Immature natural killer cell (primary cell): ENCODE measurements around the gene G2E3. TPM values are rescaled to one million over a fixed set of nuclear protein-coding genes. Genes with fewer than 3 reads are reported as not detected.
A peak's percentile ranks its signal among the peaks of the same experiment; 100 is the strongest.
"Not testable (repeated sequence)": the region's sequence is repeated elsewhere in the genome, so short reads cannot be mapped to it uniquely, and the experiment has no call there.

Experiments used
- DNase-seq, 3 donors: peaks; one replicate each; pipeline ENCODE4 v3.0.0; 2022; ENCODE audit warnings: mixed read lengths in 1 of 3
- H3K27ac Mint-ChIP-seq, 6 donors: one replicate each; pipeline ENCODE4 v1.8.0; 2020; ENCODE audit warnings: mixed read lengths in 6 of 6, mild to moderate bottlenecking in 5 of 6, inconsistent platforms in 4 of 6, moderate library complexity in 3 of 6
- H3K27me3 Mint-ChIP-seq, 3 donors: one replicate each; pipeline ENCODE4 v1.8.0; 2020 to 2021; ENCODE audit warnings: low read depth in 3 of 3, mild to moderate bottlenecking in 3 of 3, mixed read lengths in 3 of 3, moderate library complexity in 3 of 3, inconsistent platforms in 1 of 3
- H3K36me3 Mint-ChIP-seq, 3 donors: one replicate each; pipeline ENCODE4 v1.8.0; 2020; ENCODE audit warnings: mixed read lengths in 3 of 3, inconsistent platforms in 2 of 3, mild to moderate bottlenecking in 2 of 3
- H3K4me1 Mint-ChIP-seq, 2 donors: one replicate each; pipeline ENCODE4 v1.8.0; 2020; ENCODE audit warnings: inconsistent platforms in 2 of 2, mild to moderate bottlenecking in 2 of 2, mixed read lengths in 2 of 2, moderate library complexity in 1 of 2
- H3K4me3 Mint-ChIP-seq, 5 donors: one replicate each; pipeline ENCODE4 v1.8.0; 2020; ENCODE audit warnings: mild to moderate bottlenecking in 5 of 5, mixed read lengths in 5 of 5, inconsistent platforms in 3 of 5, moderate library complexity in 3 of 5
- H3K9me3 Mint-ChIP-seq, 6 donors: one replicate each; pipeline ENCODE4 v1.8.0; 2020; ENCODE audit warnings: mild to moderate bottlenecking in 6 of 6, mixed read lengths in 6 of 6, inconsistent platforms in 4 of 6, moderate library complexity in 3 of 6
- polyA plus RNA-seq, 3 donors: library from polyadenylated mRNA; unstranded; fragments of 300-500 nt; fragmentation: Illumina TruSeq; gene quantifications; one replicate each; pipeline ENCODE4 v1.2.3, GENCODE V29; 2021

The G2E3 gene
- polyA plus RNA-seq, 3 donors from 2014 or later: 8.2 to 18.2 (median 12.8) TPM

DNA sequence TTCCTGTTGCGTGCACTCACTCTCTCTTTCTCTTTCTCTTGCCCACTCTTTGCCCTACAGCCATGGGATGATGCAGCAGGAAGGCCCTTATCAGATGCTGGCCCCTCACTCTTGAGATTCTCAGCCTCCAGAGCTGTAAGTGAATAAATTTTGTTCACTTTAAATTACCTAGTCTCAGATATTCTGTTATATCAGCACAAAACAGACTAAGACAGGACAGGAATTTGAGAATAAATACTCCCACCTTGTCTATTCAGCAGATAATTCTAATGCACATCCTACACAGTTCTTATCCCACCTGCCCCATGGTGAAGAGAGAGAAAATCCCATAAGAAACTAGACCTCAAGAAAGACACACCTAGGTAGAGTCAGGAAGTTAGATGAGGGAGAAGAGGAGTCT, 25.8 kb upstream of the G2E3 start:
- Mint-ChIP-seq H3K9me3 (no peaks in the 10 kb centered on the region), H3K4me1 (no peaks in the 10 kb centered on the region), H3K4me3 (no peak overlapping the region), H3K36me3 (no peaks in the 10 kb centered on the region), H3K27ac (no peak overlapping the region), H3K27me3 (peaks cover 0 to 8% (median 5%) of the 10 kb centered on the region in 3 donors)
- no peak for DNase-seq

GRCh38 chr14:30541318-30541717, 17.6 kb upstream of the G2E3 start:
- H3K27ac Mint-ChIP-seq: no peak overlapping the region
- no peak overlapping the region for H3K4me3 Mint-ChIP-seq
- H3K27me3 Mint-ChIP-seq: peaks cover 4 to 11% (median 5%) of the 10 kb centered on the region in 3 donors
- no peaks in the 10 kb centered on the region for H3K9me3 Mint-ChIP-seq
- no peak for DNase-seq
- H3K4me1 Mint-ChIP-seq: no peaks in the 10 kb centered on the region
- no peaks in the 10 kb centered on the region for H3K36me3 Mint-ChIP-seq

GRCh38 chr14:30546735-30547134, 12.2 kb upstream of the G2E3 start:
- H3K4me3 Mint-ChIP-seq, DNase-seq, H3K9me3 Mint-ChIP-seq, H3K36me3 Mint-ChIP-seq, H3K4me1 Mint-ChIP-seq, H3K27ac Mint-ChIP-seq: not testable (repeated sequence)
- peaks cover 3 to 22% (median 6%) of the 10 kb centered on the region in 3 donors for H3K27me3 Mint-ChIP-seq

GRCh38 chr14:30547388-30548048, 11.4 kb upstream of the G2E3 start:
- Mint-ChIP-seq H3K9me3 (no peaks in the 10 kb centered on the region), H3K27ac (no peak overlapping the region), H3K27me3 (peaks cover 0 to 22% (median 6%) of the 10 kb centered on the region in 3 donors), H3K36me3 (no peaks in the 10 kb centered on the region), H3K4me3 (no peak overlapping the region), H3K4me1 (no peaks in the 10 kb centered on the region)
- DNase-seq: no peak

DNA sequence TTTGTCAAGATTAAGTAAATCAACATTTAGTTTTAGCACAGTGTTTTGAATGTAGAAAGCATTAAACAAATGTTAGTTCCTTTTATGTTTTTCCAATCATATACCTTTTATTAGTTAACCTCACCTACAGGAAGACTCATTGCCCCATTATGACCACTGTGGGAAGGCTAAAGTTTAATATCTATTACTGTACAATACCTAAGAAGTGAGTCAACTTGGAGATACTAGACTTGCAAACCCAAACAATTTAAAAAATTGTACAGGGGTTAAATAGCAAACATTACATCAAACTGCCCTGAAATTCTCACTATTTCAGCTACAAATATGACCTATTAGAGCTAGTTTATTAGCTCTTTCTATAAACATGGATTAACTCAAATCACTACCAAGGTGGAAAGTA, 8.6 kb upstream of the G2E3 start:
- Mint-ChIP-seq H3K27ac (no peak overlapping the region), H3K9me3 (no peaks in the 10 kb centered on the region), H3K4me1 (no peaks in the 10 kb centered on the region), H3K4me3 (no peak overlapping the region), H3K36me3 (no peaks in the 10 kb centered on the region), H3K27me3 (peaks cover 0 to 17% (median 7%) of the 10 kb centered on the region in 3 donors)
- DNase-seq: no peak

- Mint-ChIP-seq H3K9me3 (no peaks in the 10 kb centered on the region), H3K36me3 (no peaks in the 10 kb centered on the region), H3K27me3 (peaks cover 0 to 17% (median 7%) of the 10 kb centered on the region in 3 donors), H3K4me3 (no peak overlapping the region), H3K4me1 (no peaks in the 10 kb centered on the region), H3K27ac (no peak overlapping the region)
- DNase-seq: no peak
Observed at GRCh38 chr14:30551460-30551859, 7.5 kb upstream of the G2E3 start.

- H3K27ac Mint-ChIP-seq: no peak overlapping the region
- no peaks in the 10 kb centered on the region for H3K36me3 Mint-ChIP-seq
- H3K27me3 Mint-ChIP-seq: peaks cover 0 to 14% (median 9%) of the 10 kb centered on the region in 3 donors
- no peak overlapping the region for H3K4me3 Mint-ChIP-seq
- H3K4me1 Mint-ChIP-seq: peaks cover 0 to 4% of the 10 kb centered on the region in 2 donors
- no peak for DNase-seq
- H3K9me3 Mint-ChIP-seq: no peaks in the 10 kb centered on the region
Observed at GRCh38 chr14:30553311-30553989, 5.5 kb upstream of the G2E3 start.

DNA sequence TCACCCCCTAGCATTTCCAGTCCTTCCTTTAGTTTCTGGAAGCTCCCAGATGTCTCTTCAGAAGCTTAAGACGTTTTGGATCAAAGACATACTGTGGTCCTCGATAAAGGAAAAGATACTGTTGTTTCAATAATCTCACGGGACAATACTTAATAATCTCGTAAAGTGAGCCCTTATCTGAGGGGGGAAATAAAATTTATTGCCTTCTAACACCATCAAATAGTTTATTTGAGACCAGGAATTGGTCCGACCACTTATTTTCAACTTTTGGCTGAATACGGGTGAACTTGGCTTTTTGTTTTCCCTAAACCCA, 640 bp upstream of the G2E3 start:
- peaks cover 0 to 7% (median 0%) of the 10 kb centered on the region in 3 donors for H3K36me3 Mint-ChIP-seq
- peaks cover 29 to 48% of the 10 kb centered on the region in 2 donors for H3K4me1 Mint-ChIP-seq
- H3K27ac Mint-ChIP-seq: peak overlapping the region in 5 of 6 donors; percentile 93 to 99 (median 98)
- no peaks in the 10 kb centered on the region for H3K9me3 Mint-ChIP-seq
- peaks cover 2 to 15% (median 7%) of the 10 kb centered on the region in 3 donors for H3K27me3 Mint-ChIP-seq
- peak overlapping the region; percentile 97 to 100 (median 100) for H3K4me3 Mint-ChIP-seq
- DNase-seq: no peak

GRCh38 chr14:30559638-30560091, 707 bp downstream of the G2E3 start:
- no peak for DNase-seq
- Mint-ChIP-seq H3K4me1 (peaks cover 32 to 62% of the 10 kb centered on the region in 2 donors), H3K27ac (peak overlapping the region; percentile 93 to 99 (median 98)), H3K4me3 (peak overlapping the region; percentile 97 to 100 (median 100)), H3K27me3 (peaks cover 2 to 12% (median 7%) of the 10 kb centered on the region in 3 donors), H3K9me3 (no peaks in the 10 kb centered on the region), H3K36me3 (peaks cover 0 to 7% (median 0%) of the 10 kb centered on the region in 3 donors)

GRCh38 chr14:30560581-30560980, 1.6 kb downstream of the G2E3 start:
- peaks cover 0 to 7% (median 0%) of the 10 kb centered on the region in 3 donors for H3K36me3 Mint-ChIP-seq
- H3K27me3 Mint-ChIP-seq: peaks cover 2 to 12% (median 7%) of the 10 kb centered on the region in 3 donors
- peaks cover 37 to 71% of the 10 kb centered on the region in 2 donors for H3K4me1 Mint-ChIP-seq
- peak overlapping the region in 4 of 6 donors; percentile 8 to 71 (median 14) for H3K27ac Mint-ChIP-seq
- H3K9me3 Mint-ChIP-seq: no peaks in the 10 kb centered on the region
- peak overlapping the region; percentile 69 to 76 (median 74) for H3K4me3 Mint-ChIP-seq
- no peak for DNase-seq

DNA sequence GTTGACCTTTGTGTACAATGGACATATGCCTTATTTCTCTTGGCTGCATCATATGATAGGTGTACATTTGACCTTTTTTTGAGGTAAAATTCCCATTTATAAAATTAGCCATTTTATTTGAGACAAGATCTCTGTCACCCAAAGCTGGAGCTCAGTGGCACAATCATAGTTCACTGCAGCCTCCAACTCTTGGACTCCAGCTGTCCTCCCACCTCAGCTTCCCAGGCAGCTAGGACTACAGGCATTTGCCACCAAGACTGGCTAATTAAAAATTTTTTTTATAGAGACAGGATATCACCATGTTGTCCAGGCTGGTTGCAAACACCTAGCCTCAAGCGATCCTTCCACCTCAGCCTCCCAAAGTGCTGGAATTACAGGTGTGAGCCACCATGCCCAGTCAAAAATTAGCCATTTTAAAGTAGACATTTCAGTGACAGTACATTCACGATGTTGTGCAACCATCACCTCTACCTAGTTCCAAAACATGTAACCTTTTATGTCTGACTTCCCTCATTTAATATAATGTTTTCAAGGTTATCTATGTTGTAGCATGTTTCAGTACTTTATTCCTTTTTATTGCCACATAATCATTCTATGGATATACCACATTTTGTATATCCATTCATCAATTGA, 5.4 kb downstream of the G2E3 start:
- Mint-ChIP-seq H3K27me3 (peaks cover 0 to 5% (median 0%) of the 10 kb centered on the region in 3 donors), H3K36me3 (peaks cover 0 to 7% (median 0%) of the 10 kb centered on the region in 3 donors), H3K4me1 (peaks cover 66 to 96% of the 10 kb centered on the region in 2 donors), H3K4me3 (no peak overlapping the region), H3K9me3 (no peaks in the 10 kb centered on the region), H3K27ac (peak overlapping the region in 3 of 6 donors; percentile 11 to 34 (median 20))
- no peak for DNase-seq

- DNase-seq: no peak
- H3K36me3 Mint-ChIP-seq: peaks cover 0 to 7% (median 0%) of the 10 kb centered on the region in 3 donors
- H3K9me3 Mint-ChIP-seq: no peaks in the 10 kb centered on the region
- peaks cover 0 to 1% (median 0%) of the 10 kb centered on the region in 3 donors for H3K27me3 Mint-ChIP-seq
- peak overlapping the region in 2 of 6 donors; percentile 20 to 34 for H3K27ac Mint-ChIP-seq
- peaks cover 67 to 96% of the 10 kb centered on the region in 2 donors for H3K4me1 Mint-ChIP-seq
- H3K4me3 Mint-ChIP-seq: no peak overlapping the region
Observed at GRCh38 chr14:30564868-30565248, 5.9 kb downstream of the G2E3 start.

DNA sequence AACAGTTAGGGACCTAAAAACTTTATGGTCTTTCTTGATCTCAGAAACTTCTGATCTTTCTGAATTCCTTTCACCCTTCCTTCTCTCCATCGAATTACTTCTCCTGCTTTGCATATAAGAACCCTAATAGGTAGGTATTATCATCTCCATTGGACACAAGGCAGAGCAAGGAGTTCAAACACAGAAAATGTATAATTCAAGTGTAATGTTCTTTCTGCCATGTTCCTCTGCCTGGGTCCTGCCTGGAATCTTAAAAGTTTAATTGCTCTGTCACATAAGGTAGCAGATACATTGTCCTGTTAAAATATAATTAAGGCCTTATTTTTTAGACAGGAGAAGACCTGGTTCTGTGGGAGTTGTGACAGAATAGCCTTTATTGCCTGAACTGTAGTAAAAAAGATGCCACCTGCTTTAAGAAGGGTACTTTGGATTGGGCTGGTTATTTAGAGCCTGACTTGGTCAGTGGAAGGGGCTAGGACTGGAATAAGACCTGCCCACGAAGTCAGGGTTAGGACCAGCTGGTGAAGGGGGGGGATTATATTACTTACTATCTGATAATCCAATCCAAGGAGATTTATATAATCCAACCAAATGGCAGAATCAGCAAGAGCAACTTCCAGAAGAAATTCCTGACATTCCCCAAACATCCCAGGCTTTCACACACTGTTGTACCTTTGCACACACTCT, 10.4 kb downstream of the G2E3 start:
- no peaks in the 10 kb centered on the region for H3K36me3 Mint-ChIP-seq
- H3K9me3 Mint-ChIP-seq: no peaks in the 10 kb centered on the region
- no peak overlapping the region for H3K27ac Mint-ChIP-seq
- H3K27me3 Mint-ChIP-seq: peaks cover 0 to 1% (median 0%) of the 10 kb centered on the region in 3 donors
- H3K4me1 Mint-ChIP-seq: peaks cover 75 to 99% of the 10 kb centered on the region in 2 donors
- DNase-seq: no peak
- H3K4me3 Mint-ChIP-seq: no peak overlapping the region

GRCh38 chr14:30569903-30570226, 10.9 kb downstream of the G2E3 start:
- Mint-ChIP-seq H3K4me3 (no peak overlapping the region), H3K27ac (no peak overlapping the region), H3K27me3 (peaks cover 0 to 1% (median 0%) of the 10 kb centered on the region in 3 donors), H3K9me3 (no peaks in the 10 kb centered on the region), H3K4me1 (peaks cover 75 to 99% of the 10 kb centered on the region in 2 donors), H3K36me3 (no peaks in the 10 kb centered on the region)
- DNase-seq: no peak
